ENCODE measurements around the gene NPSR1.
A peak's percentile ranks its signal among the peaks of the same experiment; 100 is the strongest.
"Not testable (repeated sequence)": the region's sequence is repeated elsewhere in the genome, so short reads cannot be mapped to it uniquely, and the experiment has no call there.

The NPSR1 gene, protein sequence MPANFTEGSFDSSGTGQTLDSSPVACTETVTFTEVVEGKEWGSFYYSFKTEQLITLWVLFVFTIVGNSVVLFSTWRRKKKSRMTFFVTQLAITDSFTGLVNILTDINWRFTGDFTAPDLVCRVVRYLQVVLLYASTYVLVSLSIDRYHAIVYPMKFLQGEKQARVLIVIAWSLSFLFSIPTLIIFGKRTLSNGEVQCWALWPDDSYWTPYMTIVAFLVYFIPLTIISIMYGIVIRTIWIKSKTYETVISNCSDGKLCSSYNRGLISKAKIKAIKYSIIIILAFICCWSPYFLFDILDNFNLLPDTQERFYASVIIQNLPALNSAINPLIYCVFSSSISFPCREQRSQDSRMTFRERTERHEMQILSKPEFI

DNA sequence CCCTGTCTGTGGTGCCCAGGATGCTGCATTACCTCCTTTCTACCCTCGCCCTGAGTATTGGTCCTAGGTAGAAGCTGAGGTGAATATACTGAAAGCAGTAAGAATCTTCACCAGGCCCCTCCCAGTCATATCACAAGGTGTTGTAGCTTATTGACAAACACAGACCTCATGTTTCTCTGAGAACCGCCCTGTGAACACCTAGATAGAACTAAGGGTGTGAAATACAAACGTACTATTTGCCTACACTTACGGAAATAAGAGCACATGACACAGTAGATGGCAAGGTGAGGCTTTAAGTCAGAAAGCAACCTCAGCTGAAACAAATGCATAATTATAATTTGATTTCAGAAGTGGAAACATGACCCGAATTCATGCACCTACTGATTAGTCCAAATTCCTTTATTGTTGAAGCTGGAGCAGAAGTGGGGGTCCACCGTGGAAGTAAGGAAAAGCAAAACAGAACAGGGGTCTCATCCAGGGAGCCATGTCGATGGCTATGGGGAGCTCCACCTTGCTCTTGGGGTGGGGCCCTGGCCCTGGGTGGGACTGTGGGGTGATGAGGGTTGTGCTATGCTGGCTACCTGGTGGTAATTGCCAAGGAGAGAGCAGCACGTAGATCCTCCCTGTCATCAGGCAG, at the start of gene NPSR1:
Gene NPSR1 (plus strand): TSS at position 587 of the 637 bp plus-strand sequence. CDS start 195 bp downstream, outside the sequence.
- DNase-seq (ENCODE audit: low read depth) = no peak

DNA sequence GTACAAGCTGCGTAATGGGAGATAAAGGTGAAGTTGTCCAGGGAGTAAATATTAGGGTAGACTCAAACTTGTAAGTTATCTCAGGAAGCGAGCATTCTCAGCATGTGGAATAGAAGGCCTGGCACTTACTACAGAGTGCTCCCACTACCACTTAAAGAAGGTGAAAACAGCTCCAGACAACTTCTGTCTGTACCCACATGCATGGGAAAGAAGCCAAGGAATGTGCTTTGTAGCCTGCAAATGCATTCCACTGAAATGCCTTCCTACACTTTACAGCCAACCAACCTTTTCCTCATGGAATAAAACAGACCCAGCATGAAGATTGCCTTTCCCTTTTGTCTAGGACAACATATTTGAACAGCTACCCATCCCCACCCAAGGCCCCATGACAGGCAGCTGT, 45.4 kb upstream of the NPSR1 start:
- DNase-seq (ENCODE audit: low read depth) = peak; percentile 21

DNA sequence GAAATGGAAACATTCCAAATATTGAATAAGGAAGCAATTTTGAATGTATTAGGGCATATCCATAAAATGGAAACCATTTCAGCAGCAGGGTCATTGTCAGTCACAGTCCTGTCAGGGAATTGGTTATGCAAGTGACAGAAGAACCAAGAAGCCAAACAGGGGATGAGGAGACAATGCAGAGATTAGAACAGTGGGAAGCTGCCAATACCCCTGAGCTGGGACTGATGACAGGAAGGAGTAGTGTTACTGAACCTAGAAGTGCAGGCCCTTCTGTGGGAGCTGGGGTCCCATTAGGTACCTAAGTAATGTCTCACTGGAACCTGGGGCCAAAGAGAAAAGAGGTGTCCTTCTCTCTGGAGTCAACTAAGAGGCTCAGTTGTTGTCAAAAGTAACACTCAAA, 37.6 kb upstream of the NPSR1 start:
- no peak for DNase-seq (ENCODE audit: low read depth)

DNA sequence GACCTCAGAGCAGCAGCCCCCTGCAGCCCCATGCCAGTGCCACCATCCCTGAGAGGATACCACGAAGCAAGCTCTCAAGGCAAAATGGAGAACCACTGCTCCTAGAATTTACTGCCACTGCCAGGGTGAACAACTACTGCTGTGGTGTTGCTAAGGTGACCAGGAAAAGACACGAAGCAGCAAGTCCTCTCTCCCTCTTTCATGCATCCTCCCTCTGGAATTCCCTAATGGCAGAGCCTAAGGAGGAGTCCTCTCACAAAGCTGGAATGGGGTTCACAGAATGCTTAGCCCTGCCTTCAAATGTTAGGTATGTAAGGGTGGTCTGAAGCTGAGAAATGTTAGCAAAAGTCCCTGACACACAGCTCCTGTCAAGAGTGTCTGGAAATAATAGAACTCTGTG, 35.8 kb upstream of the NPSR1 start:
- DNase-seq (ENCODE audit: low read depth) = no peak

DNA sequence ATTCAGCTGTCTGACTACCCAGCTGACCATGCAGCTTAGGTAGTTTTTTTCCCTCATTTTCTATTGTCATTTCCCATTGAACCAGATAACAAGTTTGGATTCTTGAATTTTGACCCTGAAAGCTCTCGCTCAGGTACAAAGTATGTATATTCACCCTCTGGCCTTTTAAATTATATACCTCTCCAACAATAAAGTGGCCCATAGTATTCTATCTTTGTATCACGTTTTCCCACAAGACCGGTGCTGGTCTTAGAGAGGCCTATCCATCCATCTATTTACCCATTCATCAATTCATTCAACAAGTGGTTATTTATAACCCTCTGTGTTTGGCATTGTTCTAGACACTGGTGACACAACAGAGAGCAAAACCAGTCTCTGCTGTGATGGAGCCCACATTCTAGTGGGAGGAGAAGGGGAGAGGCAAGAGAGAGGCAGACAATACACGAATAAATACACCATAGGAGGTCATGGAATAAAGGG, 35.2 kb upstream of the NPSR1 start:
- no peak for DNase-seq (ENCODE audit: low read depth)

DNA sequence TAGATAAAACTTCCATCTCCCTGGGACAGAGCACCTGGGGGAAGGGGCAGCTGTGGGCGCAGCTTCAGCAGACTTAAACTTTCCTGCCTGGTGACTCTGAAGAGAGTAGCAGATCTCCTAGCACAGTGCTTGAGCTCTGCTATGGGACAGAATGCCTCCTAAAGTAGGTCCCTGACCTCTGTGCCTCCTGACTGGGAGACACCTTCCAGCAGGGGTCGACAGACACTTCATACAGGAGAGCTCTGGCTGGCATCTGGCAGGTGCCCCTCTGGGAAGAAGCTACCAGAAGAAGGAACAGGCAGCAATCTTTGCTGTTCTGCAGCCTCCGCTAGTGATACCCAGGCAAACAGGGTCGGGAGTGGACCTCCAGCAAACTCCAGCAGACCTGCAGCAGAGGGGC, 29.4 kb upstream of the NPSR1 start:
- DNase-seq (ENCODE audit: low read depth) = not testable (repeated sequence)

DNA sequence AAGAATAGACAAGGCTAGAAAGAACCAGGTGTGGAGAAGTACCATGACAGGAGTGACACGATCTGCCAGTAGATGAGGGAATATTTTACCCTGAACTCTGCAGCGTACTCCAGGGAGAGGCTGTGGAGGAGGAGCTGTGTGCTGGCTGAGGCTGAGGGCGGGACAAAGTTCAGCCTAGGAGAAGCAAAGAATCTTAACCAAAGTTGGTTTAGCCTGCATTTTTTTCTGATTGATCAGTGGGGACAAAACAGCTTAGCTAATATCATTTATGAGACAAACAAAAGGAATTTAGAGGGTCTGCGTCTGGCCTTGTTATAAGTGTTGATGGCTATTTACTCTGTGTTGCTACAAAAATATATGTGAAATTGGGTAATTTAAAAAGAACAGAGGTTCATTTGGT, 5.2 kb upstream of the NPSR1 start:
- DNase-seq (ENCODE audit: low read depth) = no peak

DNA sequence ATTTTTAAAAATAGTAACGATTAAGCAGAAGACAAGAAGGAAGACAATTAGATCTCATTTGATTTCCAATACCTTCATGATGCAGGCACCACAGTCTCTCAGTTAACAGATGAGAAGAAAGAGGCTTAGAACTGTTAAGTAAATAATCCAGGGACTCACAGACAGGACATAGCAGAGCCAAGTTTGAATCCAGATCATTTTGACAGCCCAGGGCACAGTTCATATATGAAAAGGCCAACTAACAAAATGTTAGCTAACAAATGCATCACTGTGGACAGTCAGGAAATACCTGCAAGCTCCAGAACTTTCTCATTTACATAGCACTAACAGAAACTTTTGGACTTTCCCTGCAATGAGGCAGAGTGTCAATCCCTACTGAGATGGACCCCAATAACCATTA, 4.2 kb upstream of the NPSR1 start:
- no peak for DNase-seq (ENCODE audit: low read depth)

DNA sequence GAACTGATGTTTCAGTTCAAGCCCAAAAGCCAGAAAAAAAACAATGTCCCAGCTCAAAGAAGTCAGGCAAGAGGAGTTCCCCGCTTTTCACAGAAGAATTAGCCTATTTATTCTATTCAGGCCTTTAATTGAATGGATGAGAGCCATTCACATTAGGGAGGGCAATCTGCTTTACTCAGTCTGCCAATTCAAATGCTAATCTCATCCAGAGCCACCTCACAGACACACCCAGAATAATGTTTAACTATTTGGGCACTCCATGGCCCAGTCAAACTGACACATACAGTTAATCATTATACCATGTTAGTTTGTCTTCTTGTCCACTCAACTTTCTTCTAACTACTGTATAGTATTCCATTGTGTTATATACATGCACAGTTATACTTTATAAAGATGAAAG, 2.6 kb upstream of the NPSR1 start:
- DNase-seq (ENCODE audit: low read depth) = no peak

DNA sequence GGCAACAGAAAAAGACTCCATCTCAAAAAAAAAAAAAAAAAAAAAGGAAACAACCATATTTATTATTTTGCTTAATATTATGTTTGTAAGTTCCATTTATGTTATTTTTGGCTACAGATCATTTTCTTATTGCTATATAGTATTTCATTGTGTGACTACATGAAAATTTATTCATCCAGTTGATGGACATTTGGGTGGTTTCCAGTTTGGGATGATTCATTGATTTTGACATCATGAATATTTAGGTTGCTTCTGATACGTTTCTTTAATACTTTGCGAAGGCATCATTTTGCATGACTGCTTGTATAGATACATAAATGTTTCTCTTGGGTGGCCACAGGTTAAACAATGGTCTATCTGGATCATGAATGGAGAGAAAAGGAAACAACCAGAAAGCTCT, 2.0 kb upstream of the NPSR1 start:
- DNase-seq (ENCODE audit: low read depth) = no peak

DNA sequence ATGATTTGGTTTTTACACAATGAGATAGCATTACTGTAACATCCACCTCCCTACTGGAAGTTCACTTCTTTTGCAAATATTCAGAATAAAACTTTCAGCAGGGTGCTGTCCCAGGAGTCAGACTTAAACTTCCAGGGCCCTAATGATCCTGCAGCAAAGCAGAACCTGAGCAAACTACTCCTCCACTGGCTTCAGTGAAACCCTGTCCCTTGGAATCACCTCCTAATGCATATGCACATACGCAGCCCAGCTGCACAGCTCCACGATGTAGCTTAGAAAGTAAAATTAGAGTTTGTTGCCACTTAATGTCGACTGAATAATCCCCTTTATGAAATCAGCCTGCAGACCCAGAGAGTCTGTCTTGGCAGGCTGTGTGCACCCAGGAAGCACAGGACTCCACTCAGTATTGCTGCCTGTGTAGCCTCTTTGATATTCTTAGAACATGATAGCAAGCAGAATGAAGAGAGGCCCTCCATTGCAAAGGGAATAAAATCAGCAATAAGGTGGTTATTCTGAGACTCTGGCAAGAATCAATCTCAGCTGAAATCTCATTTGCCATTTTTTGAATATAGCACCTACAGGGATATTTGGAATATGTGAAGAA, 1.6 kb downstream of the NPSR1 start:
- no peak for DNase-seq (ENCODE audit: low read depth)

DNA sequence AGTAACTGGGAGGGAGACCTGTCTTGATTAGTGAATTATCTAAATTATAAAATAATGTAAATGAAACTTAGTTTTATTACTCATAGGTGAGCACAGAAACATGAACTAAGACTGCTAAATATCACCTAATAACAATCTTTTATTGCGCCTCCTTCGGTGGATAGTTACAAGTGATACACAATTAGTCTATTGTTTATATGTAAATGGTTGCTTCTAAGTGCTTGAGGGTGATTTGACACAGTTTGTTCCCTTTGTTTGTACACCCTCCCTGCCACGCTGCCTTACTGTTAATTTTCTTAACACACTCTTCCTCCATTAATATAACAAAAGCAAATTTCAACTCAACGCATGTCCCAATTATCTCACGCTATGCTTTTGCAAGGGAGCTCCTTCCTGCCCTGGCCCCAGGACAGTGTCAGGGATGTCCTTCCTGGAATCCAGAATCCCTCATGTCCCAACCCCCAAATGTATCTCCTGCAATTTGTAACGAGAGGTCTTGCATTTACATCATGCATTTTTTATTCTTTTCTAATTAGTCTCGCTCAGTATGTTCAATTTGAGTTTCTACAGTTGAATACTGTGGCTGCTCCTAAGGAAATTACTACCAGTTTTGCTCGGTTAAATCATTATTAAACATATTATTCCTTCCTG, 4.2 kb downstream of the NPSR1 start:
- no peak for DNase-seq (ENCODE audit: low read depth)

DNA sequence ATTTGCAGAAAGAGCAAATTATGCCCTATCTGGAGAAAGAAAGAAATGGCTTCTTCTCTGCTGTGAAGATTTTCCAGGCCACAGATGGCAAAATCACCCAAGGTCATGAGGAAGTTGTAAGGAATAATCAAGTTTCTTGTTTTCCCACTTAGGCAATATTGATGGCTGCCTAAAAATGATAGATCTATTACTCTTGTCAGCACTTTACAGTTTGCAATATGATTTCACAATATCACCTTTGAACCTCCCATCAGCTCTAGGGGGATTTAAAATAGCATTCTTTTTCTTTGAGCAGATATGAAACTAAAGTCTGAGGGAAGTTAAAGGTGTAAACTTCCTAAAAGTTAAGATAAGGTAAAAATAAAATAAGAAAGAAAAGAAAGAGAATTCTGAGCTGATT, 6.7 kb downstream of the NPSR1 start:
- no peak for DNase-seq (ENCODE audit: low read depth)

DNA sequence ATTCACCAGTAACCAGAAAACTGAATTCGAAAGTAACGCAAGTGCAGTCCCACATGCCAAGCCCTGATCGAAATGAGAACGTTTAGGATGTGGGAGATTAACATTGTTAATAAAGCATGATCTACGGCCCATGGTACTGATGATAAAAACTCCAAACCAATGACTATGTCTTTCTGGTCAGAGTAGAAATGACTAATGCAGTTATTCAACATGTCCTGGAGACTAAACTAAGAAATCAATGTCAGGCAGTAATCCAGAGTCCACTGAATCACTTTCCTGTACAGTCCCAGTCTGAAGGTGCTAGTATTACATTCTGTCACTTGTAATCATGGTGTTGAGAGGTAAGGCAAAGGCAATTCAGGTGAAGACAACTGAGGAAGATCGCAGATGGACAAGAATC, 14.4 kb downstream of the NPSR1 start:
- peak; percentile 7 for DNase-seq (ENCODE audit: low read depth)

DNA sequence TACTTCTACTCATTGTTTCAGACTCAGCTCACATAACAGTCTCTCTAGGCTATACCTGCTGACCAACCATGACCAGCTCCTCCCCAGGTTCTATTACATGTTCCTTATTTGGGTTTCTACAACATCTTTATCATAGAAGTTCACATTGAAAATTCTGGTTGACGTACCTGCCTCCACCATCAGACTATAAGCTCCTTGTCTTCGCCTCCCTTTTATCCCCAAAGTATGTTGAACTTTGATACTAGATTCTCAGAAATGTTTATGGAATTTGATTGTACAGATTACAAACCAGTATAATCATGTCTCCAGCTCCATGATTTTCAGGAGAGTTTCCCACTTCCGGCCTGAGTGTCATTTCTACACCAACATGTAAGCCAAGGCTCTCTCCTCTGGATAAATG, 15.0 kb downstream of the NPSR1 start:
- no peak for DNase-seq (ENCODE audit: low read depth)

DNA sequence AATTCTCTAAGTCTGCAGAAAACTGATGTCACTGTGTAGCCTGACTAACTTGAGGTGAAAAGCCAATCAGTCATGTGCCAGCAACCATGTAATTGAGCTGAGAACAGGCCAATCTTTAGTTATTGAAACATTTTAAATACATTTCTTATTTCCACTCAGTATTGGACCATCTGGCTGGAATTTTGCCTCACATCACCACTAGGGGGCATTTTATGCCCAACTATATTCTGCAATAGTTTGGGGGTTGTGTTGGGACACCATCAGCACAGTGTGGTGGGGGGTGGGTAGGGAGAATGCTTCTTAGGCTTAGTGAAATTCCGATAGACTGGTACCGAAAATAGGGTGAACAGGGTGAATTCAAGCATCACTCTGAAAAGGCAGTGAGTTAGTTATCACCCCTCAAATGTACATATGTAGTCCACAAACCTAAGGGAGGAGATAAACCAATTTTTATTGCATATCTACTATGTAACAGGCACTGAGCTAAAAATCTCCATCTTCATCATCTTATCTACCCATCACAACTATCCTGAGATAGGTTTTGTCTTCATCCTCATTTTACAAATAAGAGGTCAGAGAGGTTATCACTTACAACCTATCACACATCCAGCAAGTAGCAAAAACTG, 17.8 kb downstream of the NPSR1 start:
- no peak for DNase-seq (ENCODE audit: low read depth)

DNA sequence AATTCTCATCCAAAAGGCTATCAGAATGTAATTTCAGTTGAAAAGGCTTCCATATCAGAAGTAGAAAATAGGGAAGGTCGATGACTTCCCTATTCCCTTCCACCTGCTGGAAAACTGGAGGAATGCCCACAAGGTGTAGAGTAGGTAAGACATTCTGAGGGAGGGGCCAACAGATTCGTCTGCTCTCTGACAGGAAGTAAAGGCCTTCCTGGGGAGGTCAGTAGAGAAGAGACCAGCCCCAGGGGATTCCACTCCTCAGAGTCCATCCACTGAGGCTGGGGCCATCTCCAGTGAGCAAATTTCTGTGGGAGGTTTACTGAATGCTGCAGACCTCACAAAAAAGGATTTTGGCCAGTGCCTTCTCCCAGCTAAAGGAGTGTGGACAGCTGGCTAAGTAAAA, 19.5 kb downstream of the NPSR1 start:
- DNase-seq (ENCODE audit: low read depth) = no peak

DNA sequence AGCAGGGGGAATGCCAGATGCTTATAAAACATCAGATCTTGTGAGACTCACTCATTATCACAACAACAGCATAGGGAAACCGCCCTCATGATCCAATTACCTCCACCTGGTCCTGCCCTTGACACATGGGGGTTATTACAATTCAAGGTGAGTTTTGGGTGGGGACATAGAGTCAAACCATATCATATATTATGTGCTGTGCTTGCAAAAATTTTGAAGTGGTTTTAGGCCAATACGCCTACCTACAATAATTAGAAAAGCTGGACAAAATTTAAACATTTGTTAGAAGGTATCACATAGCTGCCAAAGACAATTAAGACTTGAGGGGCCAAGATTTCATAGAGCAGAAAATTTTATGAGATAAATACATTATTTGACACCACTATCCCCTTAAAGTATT, 29.5 kb downstream of the NPSR1 start:
- no peak for DNase-seq (ENCODE audit: low read depth)

DNA sequence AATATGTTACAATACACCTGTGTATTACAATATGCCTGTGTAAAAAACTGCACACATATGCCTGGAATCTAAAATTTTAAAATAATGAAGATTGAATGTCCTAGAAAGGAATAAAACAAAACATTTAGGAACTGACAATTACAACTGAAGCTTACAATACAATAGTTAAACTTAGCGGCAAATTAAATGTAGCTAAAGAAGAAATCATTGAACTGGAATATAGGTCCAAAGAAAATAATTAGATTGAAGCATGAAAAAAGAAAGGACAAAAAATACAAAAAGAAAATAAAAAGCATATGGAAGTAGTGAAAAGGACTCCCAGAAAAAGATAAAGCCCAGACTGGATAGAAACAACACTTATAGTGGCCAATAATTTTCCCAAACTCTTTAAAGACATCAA, 38.4 kb downstream of the NPSR1 start:
- DNase-seq (ENCODE audit: low read depth) = no peak

DNA sequence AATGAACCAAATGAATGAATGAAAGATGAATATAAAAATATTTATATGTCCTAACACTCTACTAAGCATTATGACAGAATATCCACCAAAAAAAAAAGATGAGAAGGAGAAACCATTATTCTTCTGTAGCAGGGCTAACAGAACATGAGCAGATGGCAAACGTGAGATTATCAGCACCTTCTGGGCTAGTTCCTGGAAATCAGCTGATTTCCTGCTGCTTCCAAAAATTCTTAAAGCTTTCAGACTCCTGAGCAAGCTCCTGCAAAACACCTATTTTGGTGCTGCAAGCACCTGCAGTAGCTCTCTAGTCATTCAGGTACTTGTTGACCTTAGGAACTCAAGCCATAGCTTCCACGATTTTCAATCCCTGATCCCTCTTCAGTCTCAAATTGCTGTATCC, 51.8 kb downstream of the NPSR1 start:
- DNase-seq (ENCODE audit: low read depth) = no peak

DNA sequence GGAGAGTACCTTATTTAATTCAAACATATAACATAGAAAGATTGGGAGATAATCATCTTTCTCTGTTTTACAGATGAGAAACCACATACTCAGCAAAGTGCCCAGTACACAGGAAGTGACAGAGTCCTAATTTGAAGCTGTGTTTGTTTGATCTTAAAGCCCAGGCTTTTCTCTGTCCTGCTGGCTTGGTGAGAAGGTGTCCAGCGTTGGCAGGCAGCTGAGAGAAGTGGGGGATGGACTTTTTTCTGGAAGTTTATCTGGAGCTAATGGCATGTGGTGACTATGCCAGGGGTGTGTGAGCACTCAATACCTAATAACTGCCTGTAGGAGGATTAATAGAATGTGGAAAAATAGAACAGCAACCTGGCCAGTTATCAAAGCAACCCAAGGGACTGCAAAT, 60.8 kb downstream of the NPSR1 start:
- DNase-seq (ENCODE audit: low read depth) = no peak

DNA sequence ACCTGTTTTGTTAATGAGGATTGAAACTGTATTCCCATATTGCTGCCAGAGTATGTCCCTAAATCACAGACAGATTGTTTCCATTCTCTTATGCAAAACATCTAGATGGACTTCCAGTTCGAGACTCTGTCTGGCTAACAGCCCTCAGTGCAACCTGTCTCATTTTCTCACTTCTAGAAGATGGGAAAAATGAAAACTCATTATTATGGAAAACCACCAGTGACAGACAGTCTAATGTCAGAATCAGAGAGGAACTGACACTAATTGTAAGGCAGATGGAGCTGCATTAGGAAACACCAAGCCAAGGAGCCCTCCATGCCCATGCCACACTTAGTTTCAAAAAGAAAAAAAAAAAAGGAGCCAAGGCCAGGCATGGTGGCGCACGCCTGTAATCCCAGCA, 61.6 kb downstream of the NPSR1 start:
- no peak for DNase-seq (ENCODE audit: low read depth)
